Measurements from ENCODE around the gene STK36. TPM values are rescaled to one million over a fixed set of nuclear protein-coding genes. Genes with fewer than 3 reads are reported as not detected.

STK36 gene
- total RNA-seq, 1 donor from 2014 or later, result 5.2 TPM

Other genes starting within 250 kb of the STK36 start
- 17.7 TPM for gene USP37, start 103.7 kb upstream of the STK36 start, total RNA-seq
- 27.1 TPM for gene CNOT9, start 103.2 kb upstream of the STK36 start, total RNA-seq
- gene PLCD4, start 64.2 kb upstream of the STK36 start, total RNA-seq, result 27.7 TPM
- gene ZNF142, start 12.5 kb upstream of the STK36 start, total RNA-seq, result 5.7 TPM
- gene BCS1L, start 12.4 kb upstream of the STK36 start, total RNA-seq, result 40.2 TPM
- gene RNF25, start 84 bp upstream of the STK36 start, total RNA-seq, result 24.5 TPM
- 11.0 TPM for gene TTLL4, start 38.7 kb downstream of the STK36 start, total RNA-seq
- 17.7 TPM for gene CYP27A1, start 110.1 kb downstream of the STK36 start, total RNA-seq
- 9.9 TPM for gene PRKAG3, start 159.7 kb downstream of the STK36 start, total RNA-seq
- gene WNT6, start 187.7 kb downstream of the STK36 start, total RNA-seq, result not detected
- not detected for gene WNT10A, start 208.8 kb downstream of the STK36 start, total RNA-seq